ENCODE measurements around the gene SDS. TPM values are rescaled to one million over a fixed set of nuclear protein-coding genes. Genes with fewer than 3 reads are reported as not detected.

SDS gene
- total and polyA plus RNA-seq, 8 donors, result 0.25 to 4.7 (median 1.4) TPM; not detected in 3

DNA sequence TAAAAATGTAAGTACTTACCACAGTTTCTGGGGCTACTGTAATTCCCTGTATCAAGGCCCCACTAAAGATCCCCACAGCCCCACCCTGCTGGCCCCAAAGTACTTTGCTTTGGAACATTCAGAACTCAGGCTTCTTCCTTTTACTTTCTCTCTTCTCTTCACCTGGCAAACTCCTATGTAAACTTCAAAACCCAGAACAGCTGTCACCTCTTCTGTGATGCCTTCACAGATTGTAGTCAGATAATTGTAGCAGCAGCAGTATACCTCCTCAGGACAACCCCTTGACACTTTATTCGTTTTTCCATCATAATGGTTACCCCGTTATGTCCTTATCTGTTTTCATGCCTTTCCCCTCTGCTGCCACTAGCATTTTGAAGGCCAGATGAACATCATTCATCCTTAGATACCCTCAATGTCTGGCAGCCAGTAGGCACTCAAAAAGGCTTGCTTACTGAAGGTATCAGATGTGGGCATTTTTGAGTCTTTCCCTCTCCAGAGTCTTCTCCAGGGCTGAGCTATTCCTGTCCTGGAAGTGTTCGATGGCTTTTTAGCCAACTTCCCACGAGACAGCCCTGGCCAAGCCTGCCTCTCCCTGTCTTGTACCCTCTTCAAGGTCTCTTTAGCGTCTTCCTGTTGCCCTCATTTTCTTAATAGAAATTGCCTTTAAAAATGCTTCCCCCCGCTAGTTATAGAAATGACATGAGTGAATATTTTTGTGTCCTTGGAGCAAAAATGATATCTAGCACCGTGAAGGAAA is 37.9 kb downstream of the SDS start:
- Histone ChIP-seq H3K27me3 (no peaks in the 10 kb centered on the region), H3K4me3 (no peak overlapping the region), H3K4me1 (peaks cover 0 to 22% (median 0%) of the 10 kb centered on the region in 4 donors), H3K27ac (no peak overlapping the region), H3K36me3 (peaks cover 0 to 44% (median 37%) of the 10 kb centered on the region in 4 donors), H3K9me3 (no peaks in the 10 kb centered on the region)
- WGBS, 5 donors, result 88 to 93% (median 92%) methylated on average over 7 of the region's 7 CpGs
- TF ChIP-seq EP300 (IDR thresholded peaks at IDR 0.05), result no peak
- TF ChIP-seq POLR2A (IDR thresholded peaks at IDR 0.05), result no peak
- no peak for TF ChIP-seq POLR2AphosphoS5 (IDR thresholded peaks at IDR 0.05)
- TF ChIP-seq, protein P1, sequence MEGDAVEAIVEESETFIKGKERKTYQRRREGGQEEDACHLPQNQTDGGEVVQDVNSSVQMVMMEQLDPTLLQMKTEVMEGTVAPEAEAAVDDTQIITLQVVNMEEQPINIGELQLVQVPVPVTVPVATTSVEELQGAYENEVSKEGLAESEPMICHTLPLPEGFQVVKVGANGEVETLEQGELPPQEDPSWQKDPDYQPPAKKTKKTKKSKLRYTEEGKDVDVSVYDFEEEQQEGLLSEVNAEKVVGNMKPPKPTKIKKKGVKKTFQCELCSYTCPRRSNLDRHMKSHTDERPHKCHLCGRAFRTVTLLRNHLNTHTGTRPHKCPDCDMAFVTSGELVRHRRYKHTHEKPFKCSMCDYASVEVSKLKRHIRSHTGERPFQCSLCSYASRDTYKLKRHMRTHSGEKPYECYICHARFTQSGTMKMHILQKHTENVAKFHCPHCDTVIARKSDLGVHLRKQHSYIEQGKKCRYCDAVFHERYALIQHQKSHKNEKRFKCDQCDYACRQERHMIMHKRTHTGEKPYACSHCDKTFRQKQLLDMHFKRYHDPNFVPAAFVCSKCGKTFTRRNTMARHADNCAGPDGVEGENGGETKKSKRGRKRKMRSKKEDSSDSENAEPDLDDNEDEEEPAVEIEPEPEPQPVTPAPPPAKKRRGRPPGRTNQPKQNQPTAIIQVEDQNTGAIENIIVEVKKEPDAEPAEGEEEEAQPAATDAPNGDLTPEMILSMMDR (IDR thresholded peaks at IDR 0.05), result no peak
- no peak for DNase-seq
- intact Hi-C loops (cut with DNase I; ENCODE audit: low total_unique reads), result no loop called here

DNA sequence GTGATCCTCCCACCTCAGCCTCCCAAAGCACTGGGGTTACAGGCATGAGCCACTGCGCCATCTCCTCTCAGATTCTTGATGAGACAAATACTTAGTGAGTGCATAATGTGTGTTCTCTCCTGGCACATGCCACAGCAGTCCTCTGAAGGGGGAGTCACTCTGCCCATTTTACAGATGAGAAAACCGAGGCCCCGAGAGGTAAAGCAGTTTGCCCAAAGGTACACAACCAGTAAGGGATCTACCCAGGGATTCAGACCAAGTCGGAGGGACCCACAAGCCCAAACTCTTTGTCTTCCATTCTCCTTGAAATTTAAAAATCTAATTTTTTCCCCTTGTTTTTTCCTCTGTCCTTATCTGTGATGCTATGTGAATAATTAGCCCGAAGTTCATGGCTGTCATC is 39.0 kb downstream of the SDS start:
- no peak overlapping the region for H3K4me3 ChIP-seq
- no peak overlapping the region for H3K27ac ChIP-seq
- TF ChIP-seq EP300 (IDR thresholded peaks at IDR 0.05) (no peak), POLR2A (IDR thresholded peaks at IDR 0.05) (no peak), POLR2AphosphoS5 (IDR thresholded peaks at IDR 0.05) (no peak)
- TF ChIP-seq, protein P1 (IDR thresholded peaks at IDR 0.05), result no peak
- no peaks in the 10 kb centered on the region for H3K9me3 ChIP-seq
- peaks cover 0 to 41% (median 32%) of the 10 kb centered on the region in 4 donors for H3K36me3 ChIP-seq
- intact Hi-C loops (cut with DNase I; ENCODE audit: low total_unique reads), result no loop called here
- no peaks in the 10 kb centered on the region for H3K27me3 ChIP-seq
- DNase-seq, result no peak
- H3K4me1 ChIP-seq, result peaks cover 0 to 27% (median 6%) of the 10 kb centered on the region in 4 donors
- WGBS, 5 donors, result 90 to 98% (median 94%) methylated on average over 5 of the region's 5 CpGs

DNA sequence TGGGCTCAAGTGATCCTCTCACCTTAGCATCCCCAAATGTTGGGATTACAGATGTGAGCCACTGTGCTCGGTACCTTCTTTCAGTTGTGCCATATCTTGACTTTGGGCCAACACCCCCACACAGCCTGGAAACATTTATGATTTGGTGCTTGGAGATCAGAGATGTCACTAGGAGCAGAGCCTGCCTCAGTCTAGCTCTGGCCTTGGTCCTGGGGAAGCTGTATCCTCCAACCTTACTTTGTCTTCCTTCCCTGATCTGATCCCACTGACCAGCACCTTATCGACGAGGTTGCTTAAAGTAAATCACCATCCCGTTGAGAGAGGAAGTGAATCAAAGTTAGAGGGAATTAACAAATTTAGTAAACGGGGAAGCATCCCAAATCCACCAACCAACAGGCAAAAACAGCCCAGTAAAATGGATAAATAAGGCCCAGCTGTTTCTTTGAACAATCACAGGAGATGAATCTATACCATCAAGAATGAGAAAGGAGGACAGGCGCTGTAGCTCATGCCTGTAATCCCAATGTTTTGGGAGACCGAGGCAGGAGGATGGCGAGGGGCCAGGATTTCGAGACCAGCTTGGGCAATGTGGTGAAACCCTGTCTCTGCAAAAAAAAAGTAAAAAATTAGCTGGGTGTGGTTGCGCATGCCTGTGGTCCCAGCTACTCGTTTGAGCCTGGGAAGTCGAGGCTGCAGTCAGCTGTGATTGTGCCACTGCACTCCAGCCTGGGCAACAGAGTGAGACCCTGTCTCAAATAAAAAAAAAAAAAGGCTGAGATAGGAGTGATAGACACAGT is 41.9 kb downstream of the SDS start:
- Histone ChIP-seq H3K9me3 (no peaks in the 10 kb centered on the region), H3K4me3 (no peak overlapping the region), H3K27ac (peak overlapping the region in 1 of 5 donors; percentile 31), H3K27me3 (no peaks in the 10 kb centered on the region), H3K36me3 (peaks cover 0 to 26% (median 18%) of the 10 kb centered on the region in 4 donors), H3K4me1 (peaks cover 7 to 43% (median 19%) of the 10 kb centered on the region in 4 donors)
- TF ChIP-seq POLR2AphosphoS5 (IDR thresholded peaks at IDR 0.05) (no peak), EP300 (IDR thresholded peaks at IDR 0.05) (no peak), POLR2A (IDR thresholded peaks at IDR 0.05) (no peak)
- TF ChIP-seq, protein P1 (IDR thresholded peaks at IDR 0.05), result no peak
- 66 to 77% (median 72%) methylated on average over 12 of the region's 12 CpGs for WGBS, 5 donors
- DNase-seq, result no peak
- intact Hi-C loops (cut with DNase I; ENCODE audit: low total_unique reads), result no loop called here

DNA sequence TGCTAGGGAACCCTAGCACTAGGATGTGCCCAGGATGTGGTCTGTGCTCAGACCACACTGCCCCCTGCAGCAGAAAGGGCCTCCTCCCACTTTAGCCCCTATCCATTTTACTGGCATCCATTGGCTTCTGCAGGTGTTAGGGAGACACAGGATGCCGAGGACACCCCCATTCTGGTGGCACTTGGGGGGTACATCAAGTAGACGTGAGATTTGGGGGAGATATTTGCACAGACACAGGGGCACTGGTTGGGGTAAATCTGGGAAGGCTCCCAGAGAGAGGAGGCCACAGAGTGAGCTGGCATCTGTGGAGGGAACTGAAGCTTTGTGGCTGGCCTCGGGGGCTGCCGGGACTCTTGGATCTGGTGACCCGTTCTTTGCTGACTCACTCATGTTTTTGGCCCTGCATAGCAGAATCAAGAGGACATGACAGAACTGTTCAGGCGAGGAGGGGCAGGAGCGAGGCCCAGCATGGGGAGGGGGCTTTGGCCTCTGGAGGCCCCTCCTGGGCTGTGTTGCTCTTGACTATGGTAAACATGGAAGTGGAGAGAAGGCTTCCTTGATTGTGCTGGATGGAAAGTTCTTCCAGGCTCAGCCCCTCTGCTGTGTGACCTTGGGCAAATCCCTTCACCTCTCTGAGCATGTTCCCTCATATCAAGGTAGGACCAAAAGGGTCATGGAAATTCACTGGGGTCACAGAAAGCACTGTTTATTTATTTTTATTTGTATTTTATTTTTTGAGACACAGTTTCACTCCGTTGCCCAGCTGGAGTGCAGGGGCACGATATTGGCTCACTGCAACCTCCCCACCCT is 43.5 kb downstream of the SDS start:
- Histone ChIP-seq H3K4me3 (peak overlapping the region in 2 of 4 donors; percentile 77 to 92), H3K27me3 (no peaks in the 10 kb centered on the region), H3K27ac (peak overlapping the region in 4 of 5 donors; percentile 84 to 94 (median 88)), H3K36me3 (peaks cover 0 to 18% (median 10%) of the 10 kb centered on the region in 4 donors), H3K4me1 (peaks cover 7 to 34% (median 19%) of the 10 kb centered on the region in 4 donors), H3K9me3 (no peaks in the 10 kb centered on the region)
- DNase-seq, result no peak
- intact Hi-C loops (cut with DNase I; ENCODE audit: low total_unique reads), result no loop called here
- 70 to 80% (median 79%) methylated on average over 8 to 9 of the region's 9 CpGs for WGBS, 5 donors
- TF ChIP-seq, protein P1 (IDR thresholded peaks at IDR 0.05), result no peak
- TF ChIP-seq POLR2A (IDR thresholded peaks at IDR 0.05) (no peak), POLR2AphosphoS5 (IDR thresholded peaks at IDR 0.05) (no peak), EP300 (IDR thresholded peaks at IDR 0.05) (no peak)
